Measurements from ENCODE around the gene FASN. TPM values are rescaled to one million over a fixed set of nuclear protein-coding genes. Genes with fewer than 3 reads are reported as not detected.
"Not testable (repeated sequence)": the region's sequence is repeated elsewhere in the genome, so short reads cannot be mapped to it uniquely, and the experiment has no call there.

The FASN gene
- total RNA-seq: 90.9 TPM

DNA sequence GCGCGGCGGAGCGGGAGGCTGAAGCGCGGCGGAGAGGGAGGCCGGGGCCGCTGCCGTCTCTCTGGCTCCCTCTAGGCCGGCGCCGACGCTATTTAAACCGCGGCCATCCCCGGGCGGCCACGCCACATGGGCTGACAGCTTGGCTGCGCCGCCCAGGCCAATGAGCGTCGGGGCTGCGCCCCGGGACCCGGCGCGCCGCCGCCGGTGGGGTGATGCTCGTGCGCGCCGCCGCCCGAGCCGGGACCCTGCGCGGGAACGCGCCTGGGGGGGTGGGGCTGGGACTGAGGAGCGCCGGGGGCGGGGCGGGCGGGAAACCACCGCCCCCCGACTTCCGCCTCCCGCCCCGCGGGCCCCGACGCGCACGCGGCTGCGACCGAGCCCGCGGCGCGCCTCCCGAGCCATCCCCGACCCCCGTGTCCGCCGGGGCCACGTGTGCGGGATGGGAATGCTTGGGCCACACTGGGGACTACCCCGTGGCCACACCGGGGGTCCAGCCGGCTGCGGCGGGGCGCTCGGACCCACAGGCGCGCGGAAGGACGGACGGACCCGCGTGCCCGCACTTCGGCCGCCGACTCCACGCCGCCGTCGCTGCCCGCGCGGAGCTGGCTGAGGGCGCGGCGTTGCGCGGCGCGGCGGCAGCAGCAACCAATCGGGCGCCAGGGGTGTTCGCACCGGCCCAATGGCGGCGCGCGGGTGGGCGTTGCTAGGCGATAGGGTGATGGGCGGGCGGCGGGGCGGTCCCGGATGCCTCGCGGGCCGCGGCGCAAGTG is at the start of gene FASN:
Gene FASN, minus strand, starts transcription at position 68 of the 770 bp plus-strand sequence. CDS start 1,791 bp downstream, outside the sequence.
- DNase-seq (ENCODE audit: low spot score in 2 of 2): peak; percentile 62 to 95
- H3K4me3 ChIP-seq: peak within 1 kb of the TSS; percentile 67 to 98
- H3K36me3 ChIP-seq: peaks cover 19 to 24% of the 10 kb centered on the region in 2 donors
- TF ChIP-seq, protein P1, sequence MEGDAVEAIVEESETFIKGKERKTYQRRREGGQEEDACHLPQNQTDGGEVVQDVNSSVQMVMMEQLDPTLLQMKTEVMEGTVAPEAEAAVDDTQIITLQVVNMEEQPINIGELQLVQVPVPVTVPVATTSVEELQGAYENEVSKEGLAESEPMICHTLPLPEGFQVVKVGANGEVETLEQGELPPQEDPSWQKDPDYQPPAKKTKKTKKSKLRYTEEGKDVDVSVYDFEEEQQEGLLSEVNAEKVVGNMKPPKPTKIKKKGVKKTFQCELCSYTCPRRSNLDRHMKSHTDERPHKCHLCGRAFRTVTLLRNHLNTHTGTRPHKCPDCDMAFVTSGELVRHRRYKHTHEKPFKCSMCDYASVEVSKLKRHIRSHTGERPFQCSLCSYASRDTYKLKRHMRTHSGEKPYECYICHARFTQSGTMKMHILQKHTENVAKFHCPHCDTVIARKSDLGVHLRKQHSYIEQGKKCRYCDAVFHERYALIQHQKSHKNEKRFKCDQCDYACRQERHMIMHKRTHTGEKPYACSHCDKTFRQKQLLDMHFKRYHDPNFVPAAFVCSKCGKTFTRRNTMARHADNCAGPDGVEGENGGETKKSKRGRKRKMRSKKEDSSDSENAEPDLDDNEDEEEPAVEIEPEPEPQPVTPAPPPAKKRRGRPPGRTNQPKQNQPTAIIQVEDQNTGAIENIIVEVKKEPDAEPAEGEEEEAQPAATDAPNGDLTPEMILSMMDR (IDR thresholded peaks at IDR 0.05): peak; percentile 28 to 51 (median 41)
- H3K27ac ChIP-seq: peak within 1 kb of the TSS; percentile 94 to 96
- intact Hi-C loops (cut with DNase I): loop anchor here (1.0 to 5.0 kb wide), 4 partner anchors 33 to 171 kb away; partner anchors contain the start of genes DCXR, DUS1L, LRRC45 and MAFG
- H3K9me3 ChIP-seq: no peaks in the 10 kb centered on the region
- H3K27me3 ChIP-seq: no peaks in the 10 kb centered on the region
- peaks cover 14 to 16% of the 10 kb centered on the region in 2 donors for H3K4me1 ChIP-seq

DNA sequence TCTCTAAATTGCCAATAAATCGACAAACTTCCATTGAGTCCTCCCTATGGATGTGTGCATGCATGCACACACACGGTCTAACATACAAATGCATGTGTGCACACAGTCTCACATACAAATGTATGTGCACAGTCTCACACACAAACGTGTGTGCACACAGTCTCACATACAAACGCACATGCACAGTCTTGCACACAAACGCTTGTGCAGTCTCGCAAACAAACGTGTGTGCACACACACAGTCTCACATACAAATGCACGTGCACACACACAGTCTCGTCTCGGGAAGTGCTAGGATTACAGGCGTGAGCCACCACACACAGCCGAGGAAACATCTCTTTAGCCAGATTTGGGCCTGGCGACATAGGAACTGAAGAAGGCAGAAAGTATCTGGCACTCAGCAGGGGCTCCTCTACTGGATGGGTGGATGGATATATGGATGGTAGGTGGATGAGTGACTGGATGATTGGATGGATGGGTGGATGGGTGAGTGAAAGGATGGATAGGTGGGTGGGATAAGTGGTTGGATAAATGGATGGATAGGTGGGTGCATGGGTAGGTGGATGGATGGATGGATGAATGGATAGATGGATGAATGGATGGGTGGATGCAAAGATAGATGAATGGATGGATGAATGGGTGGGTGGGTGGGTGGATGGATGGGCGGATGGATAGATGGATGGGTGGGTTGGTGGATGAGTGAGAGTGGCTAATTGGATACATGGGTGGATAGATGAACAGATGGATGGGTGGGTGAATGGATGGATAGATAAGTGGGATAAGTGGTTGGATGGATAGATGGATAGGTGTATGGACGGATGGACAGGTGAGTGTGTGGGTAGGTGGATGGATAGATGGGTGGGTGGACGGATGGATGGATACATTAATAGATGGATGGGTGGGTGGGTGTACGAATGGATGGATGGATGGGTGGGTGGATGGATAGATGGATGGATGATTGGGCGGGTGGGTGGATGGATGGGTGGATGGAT is 48.9 kb upstream of the FASN start:
- intact Hi-C loops (cut with DNase I): no loop called here
- H3K9me3 ChIP-seq: no peaks in the 10 kb centered on the region
- no peak overlapping the region for H3K27ac ChIP-seq
- no peak for DNase-seq (ENCODE audit: low spot score in 2 of 2)
- H3K4me3 ChIP-seq: no peak overlapping the region
- H3K4me1 ChIP-seq: no peaks in the 10 kb centered on the region
- H3K36me3 ChIP-seq: no peaks in the 10 kb centered on the region
- TF ChIP-seq, protein P1 (IDR thresholded peaks at IDR 0.05): no peak
- no peaks in the 10 kb centered on the region for H3K27me3 ChIP-seq

DNA sequence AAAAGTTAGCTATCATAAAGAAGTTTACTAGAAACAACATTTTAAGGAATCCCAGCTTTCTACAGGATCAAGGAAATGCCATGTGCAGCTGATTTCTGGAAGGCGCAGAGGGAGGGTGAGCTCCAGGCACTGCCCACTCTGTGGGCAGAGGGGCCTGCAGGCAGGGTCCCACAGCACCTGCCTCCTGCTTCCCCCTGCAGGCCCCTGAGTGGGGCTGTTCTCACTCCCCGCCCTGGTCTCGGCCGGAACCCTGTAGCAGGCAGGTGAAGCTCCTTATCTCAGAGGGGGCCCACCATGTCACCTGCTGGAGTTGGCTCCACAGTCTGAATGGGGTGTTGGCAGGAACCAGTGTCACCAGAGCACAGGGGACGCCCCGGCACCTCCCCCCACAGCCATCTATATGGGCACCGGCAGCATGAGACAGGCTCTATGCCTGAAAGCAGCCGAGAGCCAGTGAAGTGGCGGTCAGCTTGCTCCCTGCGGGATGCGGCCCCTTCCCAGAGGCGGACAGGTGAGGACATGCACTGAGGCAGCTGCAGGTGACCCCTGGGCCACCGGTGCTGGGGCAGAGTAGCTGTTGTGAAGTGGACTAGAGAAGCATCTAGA is 47.6 kb upstream of the FASN start:
- Histone ChIP-seq H3K27me3 (no peaks in the 10 kb centered on the region), H3K27ac (no peak overlapping the region), H3K9me3 (no peaks in the 10 kb centered on the region), H3K4me3 (no peak overlapping the region), H3K4me1 (no peaks in the 10 kb centered on the region), H3K36me3 (no peaks in the 10 kb centered on the region)
- intact Hi-C loops (cut with DNase I): no loop called here
- DNase-seq (ENCODE audit: low spot score in 2 of 2): no peak
- TF ChIP-seq, protein P1 (IDR thresholded peaks at IDR 0.05): no peak

DNA sequence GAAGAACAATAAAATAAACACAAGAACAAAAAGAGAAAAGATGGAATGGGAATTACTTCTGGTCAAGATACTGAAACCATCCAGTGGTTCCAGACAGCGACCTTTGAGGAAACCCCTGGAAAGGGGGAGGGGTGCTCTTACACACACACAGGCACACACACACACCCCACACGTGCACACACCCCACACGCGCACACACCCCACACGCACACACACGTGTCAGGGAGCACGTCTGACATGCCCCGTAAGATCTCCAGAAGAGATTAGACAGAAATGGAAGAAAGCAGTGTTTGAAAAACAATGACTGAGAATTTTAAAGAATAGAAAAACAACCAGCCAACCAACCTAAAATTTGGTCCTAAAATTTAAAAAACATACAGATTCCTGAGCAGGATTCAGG is 45.3 kb upstream of the FASN start:
- Histone ChIP-seq H3K4me1 (no peaks in the 10 kb centered on the region), H3K36me3 (no peaks in the 10 kb centered on the region), H3K9me3 (no peaks in the 10 kb centered on the region), H3K4me3 (no peak overlapping the region), H3K27me3 (no peaks in the 10 kb centered on the region), H3K27ac (no peak overlapping the region)
- no peak for DNase-seq (ENCODE audit: low spot score in 2 of 2)
- intact Hi-C loops (cut with DNase I): no loop called here
- TF ChIP-seq, protein P1 (IDR thresholded peaks at IDR 0.05): no peak

DNA sequence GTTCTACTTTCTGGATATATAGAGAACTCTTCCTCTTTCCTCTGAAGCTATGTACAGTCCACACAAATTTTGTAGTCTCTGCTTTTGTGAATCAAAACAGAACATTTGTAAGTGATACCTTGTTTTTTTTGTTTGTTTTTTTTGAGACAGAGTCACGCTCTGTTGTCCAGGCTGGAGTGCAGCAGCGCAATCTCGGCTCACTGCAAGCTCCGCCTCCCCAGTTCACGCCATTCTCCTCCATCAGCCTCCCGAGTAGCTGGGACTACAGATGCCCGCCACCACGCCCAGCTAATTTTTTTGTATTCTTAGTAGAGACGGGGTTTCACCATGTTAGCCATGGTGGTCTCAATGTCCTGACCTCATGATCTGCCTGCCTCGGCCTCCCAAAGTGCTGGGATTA is 41.9 kb upstream of the FASN start:
- H3K27me3 ChIP-seq; H3K9me3 ChIP-seq; H3K4me3 ChIP-seq; DNase-seq (ENCODE audit: low spot score in 2 of 2); intact Hi-C loops (cut with DNase I); H3K36me3 ChIP-seq; H3K27ac ChIP-seq; H3K4me1 ChIP-seq: not testable (repeated sequence)

All from ascending aorta (tissue), 2 donors.